Measurements from ENCODE around the gene KCNK4. TPM values are rescaled to one million over a fixed set of nuclear protein-coding genes. Genes with fewer than 3 reads are reported as not detected.
A peak's percentile ranks its signal among the peaks of the same experiment; 100 is the strongest.

KCNK4 gene
- total and polyA plus RNA-seq, 2 of the 13 experiments (the other 11 are each of a cell fraction or from before 2014, with no cell fraction given) = not detected

GRCh38 chr11:64246871-64247728 is 44.0 kb upstream of the KCNK4 start, which contains the start of gene PPP1R14B (continued):
- TF ChIP-seq ZBTB20 (CRISPR knock-in tag; IDR thresholded peaks at IDR 0.05; ENCODE audit: borderline replicate concordance, low read depth) = peak; percentile 64; the same call in 1 of the 2 replicates
- no peak; the same call in 1 of the 2 replicates for TF ChIP-seq KDM3A (CRISPR knock-in tag; IDR thresholded peaks at IDR 0.05; ENCODE audit: low read depth)
- 0 out of 2 replicates have a peak, but pooled peaks have one; percentile 26 for TF ChIP-seq ZNF446 (CRISPR knock-in tag; IDR thresholded peaks at IDR 0.05)
- peak; percentile 73 for TF ChIP-seq SAP130 (CRISPR knock-in tag; IDR thresholded peaks at IDR 0.05; ENCODE audit: low read depth)
- peak; percentile 33; the same call in 1 of the 2 replicates for TF ChIP-seq ZBTB2 (CRISPR knock-in tag; IDR thresholded peaks at IDR 0.05; ENCODE audit: low read depth)
- peak; percentile 35; the same call in 1 of the 2 replicates for TF ChIP-seq ZNF552 (CRISPR knock-in tag; IDR thresholded peaks at IDR 0.05; ENCODE audit: borderline replicate concordance)
- no peak for TF ChIP-seq BRCA1 (CRISPR knock-in tag; IDR thresholded peaks at IDR 0.05)
- TF ChIP-seq SAFB2 (CRISPR knock-in tag; IDR thresholded peaks at IDR 0.05; ENCODE audit: borderline replicate concordance, low read depth) = peak; percentile 71; the same call in 1 of the 2 replicates
- no peak for TF ChIP-seq CERS6 (CRISPR knock-in tag; IDR thresholded peaks at IDR 0.05)
- TF ChIP-seq ETV6 (CRISPR knock-in tag; conservative IDR thresholded peaks at IDR 0.05) = 0 out of 2 replicates have a peak, but pooled peaks have one; percentile 19
- TF ChIP-seq ZNF335 (CRISPR knock-in tag; IDR thresholded peaks at IDR 0.05) = peak; percentile 66; the same call in 1 of the 2 replicates
- TF ChIP-seq MLX (CRISPR knock-in tag; IDR thresholded peaks at IDR 0.05) = no peak
- TF ChIP-seq ZSCAN21 (CRISPR knock-in tag; IDR thresholded peaks at IDR 0.05; ENCODE audit: borderline replicate concordance) = peak; percentile 60; the same call in 1 of the 2 replicates
- TF ChIP-seq HOXA9 (CRISPR knock-in tag; IDR thresholded peaks at IDR 0.05; ENCODE audit: borderline replicate concordance) = peak; percentile 48; the same call in 1 of the 2 replicates
- 0 out of 2 replicates have a peak, but pooled peaks have one; percentile 19 for TF ChIP-seq ZNF432 (CRISPR knock-in tag; IDR thresholded peaks at IDR 0.05; ENCODE audit: borderline replicate concordance)
- TF ChIP-seq ZFP37 (CRISPR knock-in tag; IDR thresholded peaks at IDR 0.05; ENCODE audit: borderline replicate concordance) = 0 out of 2 replicates have a peak, but pooled peaks have one; percentile 18
- 0 out of 2 replicates have a peak, but pooled peaks have one; percentile 29 for TF ChIP-seq EEA1 (CRISPR knock-in tag; IDR thresholded peaks at IDR 0.05; ENCODE audit: borderline replicate concordance)
- peak; percentile 28; the same call in 1 of the 2 replicates for TF ChIP-seq FOXK1 (CRISPR knock-in tag; IDR thresholded peaks at IDR 0.05; ENCODE audit: borderline replicate concordance, low read depth)
- no peak for TF ChIP-seq MAFG (CRISPR knock-in tag; IDR thresholded peaks at IDR 0.05)
- TF ChIP-seq NFYC (CRISPR knock-in tag; IDR thresholded peaks at IDR 0.05) = peak; percentile 57; the same call in 1 of the 2 replicates

Measured in HepG2 (cell line).